NCI-H526 treated with DMSO at 0.1 percent for 48 hours (cell line): ENCODE results near the gene SVEP1.

Experiments
- DNase-seq: peaks from one replicate; lab custom pipeline; 2025; lab: John Stamatoyannopoulos, UW

Gene SVEP1

GRCh38 chr9:110317911-110318310 lies 261.6 kb downstream of the SVEP1 start:
- no peak for DNase-seq

DNA sequence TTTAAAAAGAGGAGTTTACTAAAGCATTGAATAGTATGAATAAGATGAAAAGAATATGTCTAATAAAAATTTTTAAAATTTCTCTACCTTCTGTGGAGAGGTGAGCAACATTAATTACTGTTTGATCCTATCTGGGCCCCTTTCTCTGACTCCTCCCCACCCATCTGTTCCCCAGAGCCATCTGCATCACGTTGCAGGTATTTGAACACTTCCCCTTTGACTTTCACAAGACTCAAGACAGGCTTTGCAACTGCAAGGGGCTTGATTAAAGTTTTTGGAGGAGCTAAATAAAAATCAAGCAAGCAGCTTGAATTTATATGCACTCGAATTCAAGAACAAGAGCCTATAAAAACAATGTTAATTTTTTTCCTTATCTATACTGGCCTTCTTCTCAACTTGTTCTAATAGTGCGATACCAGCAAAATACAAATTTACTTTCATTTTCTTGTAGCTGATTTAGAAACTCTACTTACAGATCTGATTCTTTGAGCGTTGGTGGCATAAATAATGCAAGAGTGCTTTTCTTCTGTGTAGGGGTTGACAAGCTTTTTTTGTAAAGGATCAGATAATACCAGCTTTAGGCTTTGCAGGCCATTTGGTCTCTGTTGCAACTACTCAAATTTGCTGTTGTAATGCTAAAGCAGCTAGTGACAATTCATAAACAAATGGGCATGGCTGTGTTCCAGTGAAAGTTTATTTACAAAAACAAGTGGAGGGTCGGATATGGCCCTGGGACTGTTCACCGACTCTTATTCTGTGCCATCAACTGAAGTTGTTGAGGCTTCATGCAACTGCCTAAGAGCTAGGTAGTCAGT lies 263.1 kb downstream of the SVEP1 start:
- DNase-seq = no peak
